ENCODE data around the gene PDCD4. TPM values are rescaled to one million over a fixed set of nuclear protein-coding genes. Genes with fewer than 3 reads are reported as not detected.

Gene PDCD4
- total and polyA plus RNA-seq, 2 of the 13 experiments (the other 11 are each of a cell fraction or from before 2014, with no cell fraction given), result 22.8 to 56.2 TPM

DNA sequence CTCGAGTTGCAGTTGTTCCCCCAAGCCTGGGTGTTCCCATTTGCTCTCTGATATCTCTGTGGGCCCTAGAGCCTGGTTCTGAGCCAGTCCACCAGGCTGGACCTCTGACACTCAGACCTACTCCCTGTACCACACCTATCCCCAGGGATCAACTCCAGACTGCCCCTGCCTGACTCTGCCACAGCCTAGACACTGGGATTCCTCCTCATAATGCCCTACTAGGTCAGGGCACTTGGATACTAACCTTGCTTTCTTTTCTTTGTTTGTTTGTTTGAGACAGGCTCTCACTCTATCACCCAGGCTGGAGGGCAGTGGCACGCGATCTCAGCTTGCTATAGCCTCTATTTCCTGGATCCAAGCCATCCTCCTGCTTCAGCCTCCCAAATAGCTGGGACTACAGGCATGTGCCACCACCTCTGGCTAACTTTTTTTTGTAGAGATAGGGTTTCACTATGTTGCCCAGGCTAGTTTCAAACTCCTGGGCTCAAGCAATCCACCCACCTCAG lies 30.8 kb upstream of the PDCD4 start:
- no peak overlapping the region for H2AFZ ChIP-seq (ENCODE audit: low read length)
- WGBS (ENCODE audit: low lambda C conversion rate), result 65% methylated on average over 2 of the region's 3 CpGs
- CTCF ChIA-PET (ENCODE audit: low intra/inter-chr PET ratio, low total read pairs), result no interaction called here
- H3K9me3 ChIP-seq (ENCODE audit: low read length), result no peaks in the 10 kb centered on the region
- FAIRE-seq (no peak), DNase-seq (ENCODE audit: low spot score) (no peak), ATAC-seq (no peak)
- BruUV-seq (replicated peaks), result no TSS peak
- intact Hi-C loops (cut with micrococcal nuclease; ENCODE audit: unreplicated experiment), result no loop called here
- H4K20me1 ChIP-seq (ENCODE audit: insufficient read depth, low read length), result no peaks in the 10 kb centered on the region
- H3K9ac ChIP-seq (ENCODE audit: insufficient read depth, low read depth, low read length), result no peak overlapping the region
- H3K79me2 ChIP-seq (ENCODE audit: insufficient read depth, low read length), result no peaks in the 10 kb centered on the region
- H3K36me3 ChIP-seq (replicated peaks in 1 of 2; ENCODE audit: control insufficient read depth in 1 of 2, insufficient read depth in 2 of 2, low read length in 2 of 2), result no peaks in the 10 kb centered on the region
- TF ChIP-seq, protein P1, sequence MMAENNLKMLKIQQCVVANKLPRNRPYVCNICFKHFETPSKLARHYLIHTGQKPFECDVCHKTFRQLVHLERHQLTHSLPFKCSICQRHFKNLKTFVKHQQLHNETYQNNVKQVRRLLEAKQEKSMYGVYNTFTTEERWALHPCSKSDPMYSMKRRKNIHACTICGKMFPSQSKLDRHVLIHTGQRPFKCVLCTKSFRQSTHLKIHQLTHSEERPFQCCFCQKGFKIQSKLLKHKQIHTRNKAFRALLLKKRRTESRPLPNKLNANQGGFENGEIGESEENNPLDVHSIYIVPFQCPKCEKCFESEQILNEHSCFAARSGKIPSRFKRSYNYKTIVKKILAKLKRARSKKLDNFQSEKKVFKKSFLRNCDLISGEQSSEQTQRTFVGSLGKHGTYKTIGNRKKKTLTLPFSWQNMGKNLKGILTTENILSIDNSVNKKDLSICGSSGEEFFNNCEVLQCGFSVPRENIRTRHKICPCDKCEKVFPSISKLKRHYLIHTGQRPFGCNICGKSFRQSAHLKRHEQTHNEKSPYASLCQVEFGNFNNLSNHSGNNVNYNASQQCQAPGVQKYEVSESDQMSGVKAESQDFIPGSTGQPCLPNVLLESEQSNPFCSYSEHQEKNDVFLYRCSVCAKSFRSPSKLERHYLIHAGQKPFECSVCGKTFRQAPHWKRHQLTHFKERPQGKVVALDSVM (CRISPR knock-in tag; IDR thresholded peaks at IDR 0.05), result peak; percentile 79
- TF ChIP-seq ZNF30 (CRISPR knock-in tag; IDR thresholded peaks at IDR 0.05), result no peak
- 0 out of 2 replicates have a peak, but pooled peaks have one; percentile 14 for TF ChIP-seq NFKB2 (CRISPR knock-in tag; IDR thresholded peaks at IDR 0.05; ENCODE audit: borderline replicate concordance)
- TF ChIP-seq DR1 (CRISPR knock-in tag; IDR thresholded peaks at IDR 0.05), result no peak
- TF ChIP-seq, protein P2, sequence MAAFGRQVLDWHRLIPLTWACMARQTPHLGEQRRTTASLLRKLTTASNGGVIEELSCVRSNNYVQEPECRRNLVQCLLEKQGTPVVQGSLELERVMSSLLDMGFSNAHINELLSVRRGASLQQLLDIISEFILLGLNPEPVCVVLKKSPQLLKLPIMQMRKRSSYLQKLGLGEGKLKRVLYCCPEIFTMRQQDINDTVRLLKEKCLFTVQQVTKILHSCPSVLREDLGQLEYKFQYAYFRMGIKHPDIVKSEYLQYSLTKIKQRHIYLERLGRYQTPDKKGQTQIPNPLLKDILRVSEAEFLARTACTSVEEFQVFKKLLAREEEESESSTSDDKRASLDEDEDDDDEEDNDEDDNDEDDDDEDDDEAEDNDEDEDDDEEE (CRISPR knock-in tag; IDR thresholded peaks at IDR 0.05), result 0 out of 2 replicates have a peak, but pooled peaks have one; percentile 1
- H3K4me2 ChIP-seq (ENCODE audit: low read depth, low read length), result peak overlapping the region; percentile 63
- H3K4me1 ChIP-seq (ENCODE audit: insufficient read depth, low read length), result peaks cover 99% of the 10 kb centered on the region
- POLR2A ChIA-PET, result interaction anchor here (0.7 to 1.0 kb wide), 3 partner anchors 16 to 31 kb away, joined by 3 to 4 read pairs (median 4); partner anchors contain the start of gene PDCD4
- peak overlapping the region; percentile 55 for H3K27ac ChIP-seq (ENCODE audit: extremely low read length, insufficient read depth, low read length)
- no peaks in the 10 kb centered on the region for H3K27me3 ChIP-seq (ENCODE audit: control insufficient read depth in 1 of 2, insufficient read depth in 2 of 2, low read length in 2 of 2)
- H3K4me3 ChIP-seq (replicated peaks in 1 of 3; ENCODE audit: insufficient read depth in 1 of 3, low read depth in 2 of 3, low read length in 3 of 3), result peak overlapping the region in 1 of 3 experiments; percentile 25; a peak in 1 of 6 replicates
- in situ Hi-C loops (cut with HindIII; ENCODE audit: extremely low pct_ligation_motif_present, low pct_unique_long_range_greater_than_20kb), result no loop called here
